ENCODE data around the gene PTPRQ.

The PTPRQ gene

GRCh38 chr12:80576641-80577418, 132.8 kb downstream of the PTPRQ start:
- DNase-seq = no peak

GRCh38 chr12:80580254-80580653, 136.2 kb downstream of the PTPRQ start:
- no peak for DNase-seq

GRCh38 chr12:80581783-80582182, 137.7 kb downstream of the PTPRQ start:
- no peak for DNase-seq

- DNase-seq = no peak
Observed at GRCh38 chr12:80582431-80582830, 138.4 kb downstream of the PTPRQ start.

GRCh38 chr12:80589077-80589476, 145.0 kb downstream of the PTPRQ start:
- DNase-seq = no peak

- no peak for DNase-seq
Observed at GRCh38 chr12:80590085-80590484, 146.1 kb downstream of the PTPRQ start.

GRCh38 chr12:80593766-80594165, 149.7 kb downstream of the PTPRQ start:
- DNase-seq = no peak

- no peak for DNase-seq
Observed at GRCh38 chr12:80596509-80596908, 152.5 kb downstream of the PTPRQ start.

- no peak for DNase-seq
Observed at GRCh38 chr12:80598004-80598606, 154.1 kb downstream of the PTPRQ start.

GRCh38 chr12:80602455-80602854, 158.4 kb downstream of the PTPRQ start:
- DNase-seq = no peak

GRCh38 chr12:80607361-80608135, 163.5 kb downstream of the PTPRQ start:
- DNase-seq = no peak

- no peak for DNase-seq
Observed at GRCh38 chr12:80617733-80618132, 173.7 kb downstream of the PTPRQ start.

- DNase-seq = no peak
Observed at GRCh38 chr12:80620281-80620680, 176.2 kb downstream of the PTPRQ start.

- no peak for DNase-seq
Observed at GRCh38 chr12:80622271-80622670, 178.2 kb downstream of the PTPRQ start.

- DNase-seq = no peak
Observed at GRCh38 chr12:80625051-80625450, 181.0 kb downstream of the PTPRQ start.

GRCh38 chr12:80625901-80626300, 181.9 kb downstream of the PTPRQ start:
- DNase-seq = no peak

- no peak for DNase-seq
Observed at GRCh38 chr12:80627782-80628181, 183.7 kb downstream of the PTPRQ start.

GRCh38 chr12:80632835-80633234, 188.8 kb downstream of the PTPRQ start:
- no peak for DNase-seq

GRCh38 chr12:80634903-80635302, 190.9 kb downstream of the PTPRQ start:
- no peak for DNase-seq

- no peak for DNase-seq
Observed at GRCh38 chr12:80636832-80637231, 192.8 kb downstream of the PTPRQ start.

- no peak for DNase-seq
Observed at GRCh38 chr12:80641936-80642335, 197.9 kb downstream of the PTPRQ start.

- no peak for DNase-seq
Observed at GRCh38 chr12:80643961-80644360, 199.9 kb downstream of the PTPRQ start.

GRCh38 chr12:80648881-80649280, 204.8 kb downstream of the PTPRQ start:
- DNase-seq = no peak

GRCh38 chr12:80655751-80656150, 211.7 kb downstream of the PTPRQ start:
- no peak for DNase-seq
